Testis (tissue), 3 donors: ENCODE data around the gene XYLT1. TPM values are rescaled to one million over a fixed set of nuclear protein-coding genes. Genes with fewer than 3 reads are reported as not detected.

Source experiments
- DNase-seq: peaks from one replicate; pipeline ENCODE4 v3.0.0-alpha.2; 2019
- H3K27ac ChIP-seq, 2 donors: fragments of 200-600 bp; sonication (generic); one replicate each; pipeline ENCODE4 v1.5.1; 2019
- H3K27me3 ChIP-seq: fragments of 200-600 bp; sonication (generic); one replicate; pipeline ENCODE4 v1.5.1; 2019
- H3K36me3 ChIP-seq: fragments of 200-600 bp; sonication (generic); one replicate; pipeline ENCODE4 v1.5.1; 2017; ENCODE audit warnings: low read depth; ENCODE audit errors: missing control alignments
- H3K4me1 ChIP-seq: fragments of 200-600 bp; sonication (generic); one replicate; pipeline ENCODE4 v1.5.1; 2019
- H3K4me3 ChIP-seq, 2 donors: fragments of 200-600 bp; sonication (generic); one replicate each; pipeline ENCODE4 v1.5.1; 2017 to 2019
- H3K9me3 ChIP-seq: fragments of 200-600 bp; sonication (generic); one replicate; pipeline ENCODE4 v1.5.1; 2017
- CTCF ChIP-seq, 3 experiments: fragments of 450-650 bp in 2 of 3; fragments of 200-600 bp in 1 of 3; sonication (generic) in 1 of 3; IDR thresholded peaks; one replicate each; pipeline ENCODE4 v1.5.1; 2016 to 2019; ENCODE audit warnings: antibody characterized with exemption in 3 of 3, mild to moderate bottlenecking in 2 of 3, moderate library complexity in 1 of 3
- POLR2A ChIP-seq: fragments of 450-650 bp; IDR thresholded peaks from one replicate; pipeline ENCODE4 v1.6.1; 2017; ENCODE audit warnings: antibody characterized with exemption, mild to moderate bottlenecking, moderate library complexity
- WGBS, 2 donors: methylation state at CpG; one replicate each; pipeline ENCODE4 v1.1.5; 2018; 5-methylcytosine and 5-hydroxymethylcytosine counted together
- intact Hi-C: fragments of 100-400 bp; cut with DNase I; formaldehyde crosslinking; loops from one replicate; pipeline ENCODE4 v1.15.1; 2023; ENCODE audit warnings: low total_unique reads
- polyA plus RNA-seq: library from polyadenylated mRNA; stranded (reverse); fragments of 350-450 nt; fragmentation: Illumina TruSeq; extraction: RNeasy Lipid Tissue Mini Kit (QIAGEN cat#74804); gene quantifications from one replicate; pipeline ENCODE4 v1.2.3, GENCODE V29; 2014; ENCODE audit warnings: low read depth, low replicate concordance; ENCODE audit not compliant: insufficient read depth
- total RNA-seq, 2 donors: library from RNA; depleted of rRNA; stranded (reverse); fragments of >200 nt; gene quantifications; one replicate each; pipeline ENCODE4 v1.2.3, GENCODE V29; 2016

Gene XYLT1
- total and polyA plus RNA-seq, 3 donors from 2014 or later = 6.5 to 20.7 (median 13.6) TPM

- TF ChIP-seq POLR2A (no peak), CTCF (IDR thresholded peaks at IDR 0.05) (no peak)
- no peak for DNase-seq
- Histone ChIP-seq H3K36me3 (no peaks in the 10 kb centered on the region), H3K9me3 (no peaks in the 10 kb centered on the region), H3K27ac (no peak overlapping the region), H3K4me3 (no peak overlapping the region), H3K27me3 (no peaks in the 10 kb centered on the region), H3K4me1 (no peaks in the 10 kb centered on the region)
- WGBS, 2 donors = 72 to 78% methylated on average over 9 of the region's 9 CpGs
- intact Hi-C loops = no loop called here
These were observed 394.5 kb downstream of the XYLT1 start for GRCh38 chr16:17076092-17076754.

DNA sequence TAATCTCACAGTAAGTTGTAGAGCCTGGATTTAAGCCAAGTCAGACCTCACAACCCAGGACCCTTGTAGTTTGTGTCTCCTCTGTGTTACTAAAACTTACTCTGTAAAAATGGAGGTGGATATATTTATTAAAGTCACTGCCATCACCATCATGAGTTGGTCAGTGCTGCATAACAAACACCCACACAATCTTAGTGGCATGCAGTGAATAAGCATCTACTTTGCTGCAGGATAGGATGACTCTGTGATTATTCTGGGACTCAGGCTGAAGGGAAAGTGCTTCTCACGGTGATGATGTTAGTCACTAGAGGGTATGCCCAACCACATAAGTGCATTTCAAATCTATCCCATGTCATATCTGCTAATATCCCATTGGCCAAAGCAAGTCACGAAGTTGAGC is 398.7 kb downstream of the XYLT1 start:
- no peaks in the 10 kb centered on the region for H3K4me1 ChIP-seq
- H3K36me3 ChIP-seq = no peaks in the 10 kb centered on the region
- TF ChIP-seq CTCF (IDR thresholded peaks at IDR 0.05) = no peak
- TF ChIP-seq POLR2A = no peak
- intact Hi-C loops = no loop called here
- no peaks in the 10 kb centered on the region for H3K9me3 ChIP-seq
- H3K27me3 ChIP-seq = no peaks in the 10 kb centered on the region
- no peak overlapping the region for H3K4me3 ChIP-seq
- no peak for DNase-seq
- 75 to 76% methylated on average over 2 of the region's 2 CpGs for WGBS, 2 donors
- no peak overlapping the region for H3K27ac ChIP-seq

DNA sequence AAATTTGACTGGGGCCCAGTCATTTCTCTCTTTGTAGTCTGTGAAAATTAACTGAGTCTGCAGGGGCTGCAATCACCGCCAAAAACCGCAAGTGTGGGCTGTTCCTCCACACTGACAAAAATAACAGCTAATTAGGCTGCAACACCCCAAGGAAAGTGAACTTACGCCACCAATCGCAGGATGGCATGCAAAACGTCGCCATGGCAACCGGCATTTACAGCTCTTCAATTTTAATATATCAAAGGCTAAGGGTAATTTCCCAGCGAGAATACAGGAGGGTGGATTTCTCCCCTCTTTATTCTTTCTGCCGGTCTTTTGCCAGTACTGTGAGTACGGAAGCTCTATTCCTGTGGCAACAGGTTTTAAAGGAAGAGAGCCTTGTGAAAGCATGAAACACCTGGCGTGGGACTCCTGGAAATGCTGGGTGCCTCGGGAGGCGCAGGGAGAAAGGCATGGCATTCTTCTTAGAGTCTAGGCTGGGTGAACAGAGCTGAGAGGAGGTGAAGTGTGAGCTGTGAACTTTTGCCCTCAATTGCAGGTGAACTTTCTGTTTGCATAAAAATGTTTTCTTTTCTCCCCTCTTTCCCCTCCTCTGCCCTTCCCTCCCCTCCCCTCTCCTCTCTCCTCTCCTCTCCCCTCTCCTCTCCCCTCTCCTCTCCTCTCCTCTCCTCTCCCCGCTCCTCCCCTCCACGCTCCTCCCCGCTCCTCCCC is 399.7 kb downstream of the XYLT1 start:
- TF ChIP-seq CTCF (IDR thresholded peaks at IDR 0.05) = no peak
- no peak for TF ChIP-seq POLR2A
- no peak overlapping the region for H3K27ac ChIP-seq
- H3K4me1 ChIP-seq = no peaks in the 10 kb centered on the region
- no peaks in the 10 kb centered on the region for H3K27me3 ChIP-seq
- WGBS, 2 donors = 8 to 9% methylated on average over 16 of the region's 16 CpGs
- no peak overlapping the region for H3K4me3 ChIP-seq
- H3K9me3 ChIP-seq = no peaks in the 10 kb centered on the region
- peak; percentile 45 for DNase-seq
- intact Hi-C loops = no loop called here
- H3K36me3 ChIP-seq = no peaks in the 10 kb centered on the region

DNA sequence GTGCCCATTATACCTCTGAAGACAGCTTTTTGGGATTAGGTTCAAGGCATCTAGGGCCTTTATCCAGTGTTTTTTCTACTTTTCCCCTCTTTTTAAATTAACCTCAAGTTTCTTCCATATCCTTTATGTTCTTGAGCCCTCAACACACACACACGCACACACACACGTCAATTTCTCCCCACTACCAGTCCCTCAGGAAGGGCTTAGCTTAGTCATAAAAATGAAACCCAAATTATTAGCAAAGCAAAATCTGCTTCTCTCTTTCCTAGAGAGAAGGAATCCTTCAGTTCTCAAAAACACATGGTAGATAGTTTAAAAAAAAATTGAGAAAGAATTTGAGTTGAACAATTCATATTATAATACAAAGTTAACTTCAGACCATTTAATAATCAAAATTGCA is 401.1 kb downstream of the XYLT1 start:
- Histone ChIP-seq H3K36me3 (no peaks in the 10 kb centered on the region), H3K27ac (no peak overlapping the region), H3K9me3 (no peaks in the 10 kb centered on the region), H3K4me1 (no peaks in the 10 kb centered on the region), H3K27me3 (no peaks in the 10 kb centered on the region), H3K4me3 (no peak overlapping the region)
- no peak for TF ChIP-seq POLR2A
- TF ChIP-seq CTCF (IDR thresholded peaks at IDR 0.05) = no peak
- intact Hi-C loops = no loop called here
- WGBS, 2 donors = 86 to 88% methylated on average over 2 of the region's 2 CpGs
- no peak for DNase-seq
